Gastrocnemius medialis (tissue), 4 donors: Measurements from ENCODE around the gene SLC41A3.

Experiments used
- POLR2A ChIP-seq, 2 donors: fragments of 450-650 bp; IDR thresholded peaks; one replicate each; pipeline ENCODE4 v1.6.1; 2017; ENCODE audit warnings: antibody characterized with exemption in 2 of 2, mild to moderate bottlenecking in 2 of 2, moderate library complexity in 2 of 2
- TF ChIP-seq, protein P1 (sequence below), 5 experiments: fragments of 450-650 bp in 3 of 5; fragments of 200-600 bp in 2 of 5; sonication (generic) in 2 of 5; IDR thresholded peaks in 4 of 5; conservative IDR thresholded peaks in 1 of 5; 1 replicate in 4 of 5; 2 replicates in 1 of 5; pipeline ENCODE4 v1.5.1; 2016 to 2019; ENCODE audit warnings: antibody characterized with exemption in 5 of 5, mild to moderate bottlenecking in 3 of 5, moderate library complexity in 3 of 5

GRCh38 chr3:126107203-126107939 lies 23.4 kb upstream of the SLC41A3 start:
- TF ChIP-seq, protein P1, sequence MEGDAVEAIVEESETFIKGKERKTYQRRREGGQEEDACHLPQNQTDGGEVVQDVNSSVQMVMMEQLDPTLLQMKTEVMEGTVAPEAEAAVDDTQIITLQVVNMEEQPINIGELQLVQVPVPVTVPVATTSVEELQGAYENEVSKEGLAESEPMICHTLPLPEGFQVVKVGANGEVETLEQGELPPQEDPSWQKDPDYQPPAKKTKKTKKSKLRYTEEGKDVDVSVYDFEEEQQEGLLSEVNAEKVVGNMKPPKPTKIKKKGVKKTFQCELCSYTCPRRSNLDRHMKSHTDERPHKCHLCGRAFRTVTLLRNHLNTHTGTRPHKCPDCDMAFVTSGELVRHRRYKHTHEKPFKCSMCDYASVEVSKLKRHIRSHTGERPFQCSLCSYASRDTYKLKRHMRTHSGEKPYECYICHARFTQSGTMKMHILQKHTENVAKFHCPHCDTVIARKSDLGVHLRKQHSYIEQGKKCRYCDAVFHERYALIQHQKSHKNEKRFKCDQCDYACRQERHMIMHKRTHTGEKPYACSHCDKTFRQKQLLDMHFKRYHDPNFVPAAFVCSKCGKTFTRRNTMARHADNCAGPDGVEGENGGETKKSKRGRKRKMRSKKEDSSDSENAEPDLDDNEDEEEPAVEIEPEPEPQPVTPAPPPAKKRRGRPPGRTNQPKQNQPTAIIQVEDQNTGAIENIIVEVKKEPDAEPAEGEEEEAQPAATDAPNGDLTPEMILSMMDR (IDR thresholded peaks at IDR 0.05 in 4 of 5, conservative IDR thresholded peaks at IDR 0.05 in 1 of 5) = no peak
- no peak for TF ChIP-seq POLR2A (IDR thresholded peaks at IDR 0.05)
